Thyroid gland (tissue), 4 donors: ENCODE measurements around the gene CHRM3.

Experiments used
- POLR2A ChIP-seq, 2 donors: fragments of 450-650 bp; IDR thresholded peaks; one replicate each; pipeline ENCODE4 v1.6.1; 2017; ENCODE audit warnings: antibody characterized with exemption in 2 of 2, mild to moderate bottlenecking in 2 of 2, moderate library complexity in 1 of 2
- TF ChIP-seq, protein P1 (sequence below), 6 experiments: fragments of 200-600 bp in 3 of 6; fragments of 450-650 bp in 3 of 6; sonication (generic) in 3 of 6; IDR thresholded peaks; one replicate each; pipeline ENCODE4 v1.5.1; 2016 to 2019; ENCODE audit warnings: antibody characterized with exemption in 6 of 6, mild to moderate bottlenecking in 2 of 6, inconsistent platforms in 1 of 6, moderate library complexity in 1 of 6

DNA sequence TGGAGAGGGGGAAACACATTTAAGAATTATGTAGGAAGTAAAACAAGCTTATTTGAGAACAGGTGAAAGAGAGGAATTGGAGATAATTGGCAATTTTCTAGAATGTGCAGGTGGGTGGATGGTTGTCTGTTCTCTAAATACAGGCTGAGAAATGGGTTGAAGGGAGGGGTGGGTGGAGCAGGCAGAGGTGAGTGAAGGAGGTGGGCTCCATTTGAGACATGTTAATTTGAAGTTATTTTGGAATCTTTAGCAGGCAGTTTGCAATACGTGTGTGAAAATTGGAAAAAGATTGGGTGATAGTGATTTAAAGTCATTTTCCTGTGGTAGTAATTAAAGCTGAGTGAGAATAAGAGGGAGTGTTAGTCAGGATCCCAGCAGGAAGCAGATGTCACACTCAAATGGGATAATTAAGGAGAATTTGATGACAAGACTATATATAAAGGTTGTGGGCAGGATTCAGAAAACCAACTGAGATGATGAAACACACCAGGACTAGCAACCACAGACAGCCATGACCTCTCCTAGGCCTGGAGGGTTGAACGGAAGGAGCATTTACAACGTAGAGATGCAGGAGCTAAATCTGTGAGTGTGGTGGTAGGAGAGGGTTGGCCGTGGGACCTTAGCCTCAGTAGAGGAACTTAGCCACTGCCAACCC lies 40.6 kb downstream of the CHRM3 start:
- TF ChIP-seq, protein P1, sequence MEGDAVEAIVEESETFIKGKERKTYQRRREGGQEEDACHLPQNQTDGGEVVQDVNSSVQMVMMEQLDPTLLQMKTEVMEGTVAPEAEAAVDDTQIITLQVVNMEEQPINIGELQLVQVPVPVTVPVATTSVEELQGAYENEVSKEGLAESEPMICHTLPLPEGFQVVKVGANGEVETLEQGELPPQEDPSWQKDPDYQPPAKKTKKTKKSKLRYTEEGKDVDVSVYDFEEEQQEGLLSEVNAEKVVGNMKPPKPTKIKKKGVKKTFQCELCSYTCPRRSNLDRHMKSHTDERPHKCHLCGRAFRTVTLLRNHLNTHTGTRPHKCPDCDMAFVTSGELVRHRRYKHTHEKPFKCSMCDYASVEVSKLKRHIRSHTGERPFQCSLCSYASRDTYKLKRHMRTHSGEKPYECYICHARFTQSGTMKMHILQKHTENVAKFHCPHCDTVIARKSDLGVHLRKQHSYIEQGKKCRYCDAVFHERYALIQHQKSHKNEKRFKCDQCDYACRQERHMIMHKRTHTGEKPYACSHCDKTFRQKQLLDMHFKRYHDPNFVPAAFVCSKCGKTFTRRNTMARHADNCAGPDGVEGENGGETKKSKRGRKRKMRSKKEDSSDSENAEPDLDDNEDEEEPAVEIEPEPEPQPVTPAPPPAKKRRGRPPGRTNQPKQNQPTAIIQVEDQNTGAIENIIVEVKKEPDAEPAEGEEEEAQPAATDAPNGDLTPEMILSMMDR (IDR thresholded peaks at IDR 0.05): no peak
- TF ChIP-seq POLR2A (IDR thresholded peaks at IDR 0.05): no peak
